HEK293 (cell line): ENCODE measurements around the gene CETN3.

ENCODE experiments used
- BCL11B ChIP-seq: fragments of 450-650 bp; formaldehyde crosslinking; IDR thresholded peaks from 2 replicates; pipeline ENCODE4 v1.5.1; 2016; ENCODE audit warnings: low read depth, missing biosample characterization, missing genetic modification characterization
- CTCF ChIP-seq: fragments of 450-650 bp; formaldehyde crosslinking; IDR thresholded peaks from 2 replicates; pipeline ENCODE4 v1.5.1; 2016; ENCODE audit warnings: missing biosample characterization, missing genetic modification characterization
- HIC1 ChIP-seq: fragments of 450-650 bp; formaldehyde crosslinking; IDR thresholded peaks from 2 replicates; pipeline ENCODE4 v1.5.1; 2016; ENCODE audit warnings: missing biosample characterization, missing genetic modification characterization
- ZEB2 ChIP-seq: fragments of 450-650 bp; formaldehyde crosslinking; IDR thresholded peaks from 2 replicates; pipeline ENCODE4 v1.5.1; 2016; ENCODE audit warnings: missing biosample characterization, missing genetic modification characterization
- ZNF362 ChIP-seq: fragments of 450-650 bp; formaldehyde crosslinking; IDR thresholded peaks from 2 replicates; pipeline ENCODE4 v1.5.1; 2016; ENCODE audit warnings: missing biosample characterization, missing genetic modification characterization
- TF ChIP-seq, protein P1 (sequence below): fragments of 450-650 bp; formaldehyde crosslinking; IDR thresholded peaks from 2 replicates; pipeline ENCODE4 v1.5.1; 2016; ENCODE audit warnings: missing biosample characterization, missing genetic modification characterization, borderline replicate concordance
- TF ChIP-seq, protein P2 (sequence below): fragments of 450-650 bp; formaldehyde crosslinking; IDR thresholded peaks from 2 replicates; pipeline ENCODE4 v1.5.1; 2016; ENCODE audit warnings: missing biosample characterization, missing genetic modification characterization, borderline replicate concordance
- TF ChIP-seq, protein P3 (sequence below): fragments of 450-650 bp; formaldehyde crosslinking; IDR thresholded peaks from 2 replicates; pipeline ENCODE4 v1.5.1; 2016; ENCODE audit warnings: missing biosample characterization, missing genetic modification characterization, low read depth

- TF ChIP-seq, protein P1, sequence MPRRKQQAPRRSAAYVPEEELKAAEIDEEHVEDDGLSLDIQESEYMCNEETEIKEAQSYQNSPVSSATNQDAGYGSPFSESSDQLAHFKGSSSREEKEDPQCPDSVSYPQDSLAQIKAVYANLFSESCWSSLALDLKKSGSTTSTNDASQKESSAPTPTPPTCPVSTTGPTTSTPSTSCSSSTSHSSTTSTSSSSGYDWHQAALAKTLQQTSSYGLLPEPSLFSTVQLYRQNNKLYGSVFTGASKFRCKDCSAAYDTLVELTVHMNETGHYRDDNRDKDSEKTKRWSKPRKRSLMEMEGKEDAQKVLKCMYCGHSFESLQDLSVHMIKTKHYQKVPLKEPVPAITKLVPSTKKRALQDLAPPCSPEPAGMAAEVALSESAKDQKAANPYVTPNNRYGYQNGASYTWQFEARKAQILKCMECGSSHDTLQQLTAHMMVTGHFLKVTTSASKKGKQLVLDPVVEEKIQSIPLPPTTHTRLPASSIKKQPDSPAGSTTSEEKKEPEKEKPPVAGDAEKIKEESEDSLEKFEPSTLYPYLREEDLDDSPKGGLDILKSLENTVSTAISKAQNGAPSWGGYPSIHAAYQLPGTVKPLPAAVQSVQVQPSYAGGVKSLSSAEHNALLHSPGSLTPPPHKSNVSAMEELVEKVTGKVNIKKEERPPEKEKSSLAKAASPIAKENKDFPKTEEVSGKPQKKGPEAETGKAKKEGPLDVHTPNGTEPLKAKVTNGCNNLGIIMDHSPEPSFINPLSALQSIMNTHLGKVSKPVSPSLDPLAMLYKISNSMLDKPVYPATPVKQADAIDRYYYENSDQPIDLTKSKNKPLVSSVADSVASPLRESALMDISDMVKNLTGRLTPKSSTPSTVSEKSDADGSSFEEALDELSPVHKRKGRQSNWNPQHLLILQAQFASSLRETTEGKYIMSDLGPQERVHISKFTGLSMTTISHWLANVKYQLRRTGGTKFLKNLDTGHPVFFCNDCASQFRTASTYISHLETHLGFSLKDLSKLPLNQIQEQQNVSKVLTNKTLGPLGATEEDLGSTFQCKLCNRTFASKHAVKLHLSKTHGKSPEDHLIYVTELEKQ (tag by site-specific recombination) = no peak
- TF ChIP-seq CTCF (no peak), BCL11B (tag by site-specific recombination) (no peak), ZEB2 (tag by site-specific recombination) (no peak), HIC1 (no peak), ZNF362 (tag by site-specific recombination) (no peak)
- TF ChIP-seq, protein P2, sequence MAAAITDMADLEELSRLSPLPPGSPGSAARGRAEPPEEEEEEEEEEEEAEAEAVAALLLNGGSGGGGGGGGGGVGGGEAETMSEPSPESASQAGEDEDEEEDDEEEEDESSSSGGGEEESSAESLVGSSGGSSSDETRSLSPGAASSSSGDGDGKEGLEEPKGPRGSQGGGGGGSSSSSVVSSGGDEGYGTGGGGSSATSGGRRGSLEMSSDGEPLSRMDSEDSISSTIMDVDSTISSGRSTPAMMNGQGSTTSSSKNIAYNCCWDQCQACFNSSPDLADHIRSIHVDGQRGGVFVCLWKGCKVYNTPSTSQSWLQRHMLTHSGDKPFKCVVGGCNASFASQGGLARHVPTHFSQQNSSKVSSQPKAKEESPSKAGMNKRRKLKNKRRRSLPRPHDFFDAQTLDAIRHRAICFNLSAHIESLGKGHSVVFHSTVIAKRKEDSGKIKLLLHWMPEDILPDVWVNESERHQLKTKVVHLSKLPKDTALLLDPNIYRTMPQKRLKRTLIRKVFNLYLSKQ (tag by site-specific recombination) = no peak
- TF ChIP-seq, protein P3, sequence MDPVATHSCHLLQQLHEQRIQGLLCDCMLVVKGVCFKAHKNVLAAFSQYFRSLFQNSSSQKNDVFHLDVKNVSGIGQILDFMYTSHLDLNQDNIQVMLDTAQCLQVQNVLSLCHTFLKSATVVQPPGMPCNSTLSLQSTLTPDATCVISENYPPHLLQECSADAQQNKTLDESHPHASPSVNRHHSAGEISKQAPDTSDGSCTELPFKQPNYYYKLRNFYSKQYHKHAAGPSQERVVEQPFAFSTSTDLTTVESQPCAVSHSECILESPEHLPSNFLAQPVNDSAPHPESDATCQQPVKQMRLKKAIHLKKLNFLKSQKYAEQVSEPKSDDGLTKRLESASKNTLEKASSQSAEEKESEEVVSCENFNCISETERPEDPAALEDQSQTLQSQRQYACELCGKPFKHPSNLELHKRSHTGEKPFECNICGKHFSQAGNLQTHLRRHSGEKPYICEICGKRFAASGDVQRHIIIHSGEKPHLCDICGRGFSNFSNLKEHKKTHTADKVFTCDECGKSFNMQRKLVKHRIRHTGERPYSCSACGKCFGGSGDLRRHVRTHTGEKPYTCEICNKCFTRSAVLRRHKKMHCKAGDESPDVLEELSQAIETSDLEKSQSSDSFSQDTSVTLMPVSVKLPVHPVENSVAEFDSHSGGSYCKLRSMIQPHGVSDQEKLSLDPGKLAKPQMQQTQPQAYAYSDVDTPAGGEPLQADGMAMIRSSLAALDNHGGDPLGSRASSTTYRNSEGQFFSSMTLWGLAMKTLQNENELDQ = no peak
Observed at GRCh38 chr5:90387508-90387907, 22.0 kb downstream of the CETN3 start.
